ENCODE measurements around the gene GPR160. TPM values are rescaled to one million over a fixed set of nuclear protein-coding genes. Genes with fewer than 3 reads are reported as not detected.
"Not testable (repeated sequence)": the region's sequence is repeated elsewhere in the genome, so short reads cannot be mapped to it uniquely, and the experiment has no call there.

Gene GPR160
- total RNA-seq, 2 donors from 2014 or later = 7.2 to 13.2 TPM

GRCh38 chr3:170019306-170019705, 18.5 kb upstream of the GPR160 start:
- not testable (repeated sequence) for H3K27ac Mint-ChIP-seq; DNase-seq (ENCODE audit: low spot score in 2 of 2); H3K9me3 Mint-ChIP-seq; ATAC-seq; H3K36me3 Mint-ChIP-seq

DNA sequence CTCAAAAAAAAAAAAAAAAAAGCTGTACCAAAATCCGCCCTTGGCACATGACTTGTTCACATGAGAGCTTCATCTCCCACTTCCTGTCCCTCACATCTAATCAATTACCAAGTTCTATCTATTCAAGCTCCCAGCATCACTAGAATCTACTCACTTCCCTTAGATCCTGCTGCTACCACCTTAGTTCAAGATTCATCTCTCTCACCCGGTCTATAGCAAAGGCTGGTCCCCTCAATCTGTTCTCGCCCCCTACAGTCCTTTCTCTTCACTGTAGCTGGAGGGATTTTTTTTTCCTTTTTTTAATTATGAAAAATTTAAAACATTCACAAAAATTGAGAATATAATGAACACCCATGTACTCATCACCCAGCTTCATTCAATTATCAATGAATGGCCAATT, 16.7 kb upstream of the GPR160 start:
- Mint-ChIP-seq H3K36me3 (no peaks in the 10 kb centered on the region), H3K9me3 (no peaks in the 10 kb centered on the region), H3K27ac (peak overlapping the region in 1 of 2 donors; percentile 28)
- DNase-seq (ENCODE audit: low spot score in 2 of 2) = no peak
- ATAC-seq = peak; percentile 46 to 52

DNA sequence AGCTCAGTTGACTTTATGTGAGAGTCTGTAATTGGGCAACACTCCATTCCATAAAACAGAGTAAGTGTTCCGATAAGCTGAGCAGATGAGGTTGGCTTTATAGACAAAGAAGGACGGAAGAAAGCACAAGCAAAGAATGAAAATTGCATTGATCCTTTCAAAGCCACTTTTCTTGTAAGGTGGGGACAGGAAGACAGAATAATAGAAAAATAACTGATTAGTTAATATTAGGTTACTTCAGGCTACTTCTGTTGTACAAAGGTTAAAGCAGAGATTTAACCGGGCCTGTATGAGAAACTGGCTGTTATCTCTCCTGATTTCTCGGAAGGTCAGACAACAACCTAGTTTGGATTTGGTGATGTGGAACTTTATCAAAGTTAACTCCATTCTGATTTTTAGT, 15.5 kb upstream of the GPR160 start:
- no peak for ATAC-seq
- Mint-ChIP-seq H3K27ac (no peak overlapping the region), H3K36me3 (no peaks in the 10 kb centered on the region), H3K9me3 (peaks cover 4 to 5% of the 10 kb centered on the region in 2 donors)
- DNase-seq (ENCODE audit: low spot score in 2 of 2) = no peak

- DNase-seq (ENCODE audit: low spot score in 2 of 2) (no peak), ATAC-seq (no peak)
- no peaks in the 10 kb centered on the region for H3K36me3 Mint-ChIP-seq
- peaks cover 4 to 5% of the 10 kb centered on the region in 2 donors for H3K9me3 Mint-ChIP-seq
- no peak overlapping the region for H3K27ac Mint-ChIP-seq
These were observed 14.6 kb upstream of the GPR160 start for GRCh38 chr3:170023165-170023564.

DNA sequence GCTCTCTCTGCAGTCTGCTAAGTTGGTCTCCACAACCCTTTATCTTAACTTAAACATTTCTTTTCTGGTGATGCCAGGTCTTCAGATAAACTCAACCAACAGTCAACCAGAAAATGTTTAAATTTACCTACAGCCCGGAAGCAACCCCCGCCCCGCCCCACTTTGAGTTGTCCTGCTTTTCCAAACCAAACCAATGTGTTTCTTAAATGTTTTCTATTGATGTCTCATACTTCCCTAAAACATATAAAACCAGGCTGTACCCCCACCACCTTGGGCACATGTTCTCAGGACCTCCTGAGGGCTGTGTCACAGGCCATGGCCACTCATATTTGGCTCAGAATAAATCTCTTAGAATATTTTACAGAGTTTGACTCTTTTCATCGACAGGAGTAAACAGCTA, 13.2 kb upstream of the GPR160 start:
- DNase-seq (ENCODE audit: low spot score in 2 of 2) = no peak
- H3K27ac Mint-ChIP-seq = no peak overlapping the region
- ATAC-seq = no peak
- no peaks in the 10 kb centered on the region for H3K36me3 Mint-ChIP-seq
- H3K9me3 Mint-ChIP-seq = peaks cover 5 to 8% of the 10 kb centered on the region in 2 donors

DNA sequence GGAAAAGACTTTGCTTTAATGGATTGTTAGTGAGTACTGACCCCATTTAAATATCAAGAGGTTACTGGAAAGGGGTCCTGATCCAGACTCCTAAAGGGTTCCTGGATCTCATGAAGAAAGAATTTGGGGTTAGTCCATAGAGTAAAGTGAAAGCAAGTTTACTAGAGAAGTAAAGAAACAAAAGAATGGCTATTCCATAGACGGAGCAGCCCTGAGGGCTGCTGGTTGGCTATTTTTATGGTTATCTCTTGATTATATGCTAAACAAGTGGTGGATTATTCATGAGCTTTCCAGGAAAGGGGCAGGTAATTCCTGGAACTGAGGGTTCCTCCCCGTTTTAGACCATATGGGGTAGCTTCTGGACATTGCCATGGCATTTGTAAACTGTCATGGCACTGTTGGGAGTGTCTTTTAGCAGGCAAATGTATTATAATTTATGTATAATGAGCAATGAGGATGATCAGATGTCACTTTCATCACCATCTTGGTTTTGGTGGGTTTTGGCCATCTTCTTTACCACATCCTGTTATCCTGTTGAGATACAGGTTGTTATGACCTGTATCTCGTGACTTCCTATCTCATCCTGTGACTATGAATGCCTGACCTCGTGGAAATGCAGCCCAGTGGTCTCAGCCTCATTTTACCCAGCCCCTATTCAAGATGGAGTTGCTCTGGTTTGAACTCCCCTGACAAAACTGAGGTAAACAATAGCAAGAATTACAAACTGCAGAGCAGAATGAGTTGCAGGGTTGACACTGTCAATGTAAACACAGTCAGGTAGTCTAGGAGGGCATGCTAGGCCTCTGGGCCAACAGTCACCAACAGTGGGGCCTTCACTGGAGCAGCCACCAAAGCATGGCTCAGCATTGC, 10.3 kb upstream of the GPR160 start:
- peak; percentile 51 to 87 for ATAC-seq
- no peak for DNase-seq (ENCODE audit: low spot score in 2 of 2)
- no peaks in the 10 kb centered on the region for H3K36me3 Mint-ChIP-seq
- H3K9me3 Mint-ChIP-seq = peaks cover 5 to 8% of the 10 kb centered on the region in 2 donors
- peak overlapping the region; percentile 27 to 60 for H3K27ac Mint-ChIP-seq

- H3K36me3 Mint-ChIP-seq = peaks cover 0 to 5% of the 10 kb centered on the region in 2 donors
- ATAC-seq (peak in 1 of 2 donors; percentile 53), DNase-seq (ENCODE audit: low spot score in 2 of 2) (peak in 1 of 2 donors; percentile 65)
- H3K9me3 Mint-ChIP-seq = peaks cover 0 to 9% of the 10 kb centered on the region in 2 donors
- peak overlapping the region in 1 of 2 donors; percentile 85 for H3K27ac Mint-ChIP-seq
These were observed 4.3 kb upstream of the GPR160 start for GRCh38 chr3:170033489-170033888.

DNA sequence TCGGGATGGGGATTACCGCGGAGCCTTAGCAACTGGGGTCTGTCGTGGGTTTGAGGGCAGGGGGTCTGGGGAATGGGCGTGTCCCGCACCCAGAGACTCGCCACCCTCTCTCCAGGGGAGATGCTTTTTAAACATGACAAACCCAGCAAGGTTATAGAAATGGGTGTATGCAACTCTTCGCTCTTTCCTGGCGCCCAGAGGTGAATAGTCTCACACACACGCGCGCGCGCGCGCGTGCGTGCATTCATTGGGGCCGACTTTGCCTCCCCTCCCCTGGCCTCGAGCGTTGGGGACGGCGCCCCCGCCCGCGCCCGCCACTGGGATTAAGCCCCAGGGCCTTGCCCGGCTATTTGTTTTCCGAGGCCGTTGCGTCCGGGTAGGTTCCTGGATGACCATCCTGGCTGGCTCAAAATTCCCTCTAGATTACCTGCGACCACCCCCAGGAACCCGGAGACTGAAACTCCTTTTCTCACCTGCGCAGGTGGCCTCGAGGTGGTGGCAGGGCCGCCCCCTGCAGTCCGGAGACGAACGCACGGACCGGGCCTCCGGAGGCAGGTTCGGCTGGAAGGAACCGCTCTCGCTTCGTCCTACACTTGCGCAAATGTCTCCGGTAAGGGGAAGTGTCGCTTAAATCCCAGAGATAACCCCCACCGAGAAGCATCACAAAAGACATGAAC, 777 bp downstream of the GPR160 start:
- peaks cover 0 to 4% of the 10 kb centered on the region in 2 donors for H3K9me3 Mint-ChIP-seq
- peak in 1 of 2 donors; percentile 29 for DNase-seq (ENCODE audit: low spot score in 2 of 2)
- peak overlapping the region in 1 of 2 donors; percentile 35 for H3K27ac Mint-ChIP-seq
- ATAC-seq = peak; percentile 6 to 14
- peaks cover 0 to 4% of the 10 kb centered on the region in 2 donors for H3K36me3 Mint-ChIP-seq

- DNase-seq (ENCODE audit: low spot score in 2 of 2) = no peak
- no peak for ATAC-seq
- Mint-ChIP-seq H3K27ac (no peak overlapping the region), H3K9me3 (no peaks in the 10 kb centered on the region), H3K36me3 (no peaks in the 10 kb centered on the region)
These were observed 2.6 kb downstream of the GPR160 start for GRCh38 chr3:170040418-170040817.

GRCh38 chr3:170043506-170043905, 5.7 kb downstream of the GPR160 start:
- no peaks in the 10 kb centered on the region for H3K9me3 Mint-ChIP-seq
- no peak for ATAC-seq
- no peak for DNase-seq (ENCODE audit: low spot score in 2 of 2)
- H3K36me3 Mint-ChIP-seq = no peaks in the 10 kb centered on the region
- H3K27ac Mint-ChIP-seq = no peak overlapping the region

GRCh38 chr3:170044271-170044670, 6.5 kb downstream of the GPR160 start:
- H3K9me3 Mint-ChIP-seq = no peaks in the 10 kb centered on the region
- no peaks in the 10 kb centered on the region for H3K36me3 Mint-ChIP-seq
- ATAC-seq (no peak), DNase-seq (ENCODE audit: low spot score in 2 of 2) (no peak)
- no peak overlapping the region for H3K27ac Mint-ChIP-seq

DNA sequence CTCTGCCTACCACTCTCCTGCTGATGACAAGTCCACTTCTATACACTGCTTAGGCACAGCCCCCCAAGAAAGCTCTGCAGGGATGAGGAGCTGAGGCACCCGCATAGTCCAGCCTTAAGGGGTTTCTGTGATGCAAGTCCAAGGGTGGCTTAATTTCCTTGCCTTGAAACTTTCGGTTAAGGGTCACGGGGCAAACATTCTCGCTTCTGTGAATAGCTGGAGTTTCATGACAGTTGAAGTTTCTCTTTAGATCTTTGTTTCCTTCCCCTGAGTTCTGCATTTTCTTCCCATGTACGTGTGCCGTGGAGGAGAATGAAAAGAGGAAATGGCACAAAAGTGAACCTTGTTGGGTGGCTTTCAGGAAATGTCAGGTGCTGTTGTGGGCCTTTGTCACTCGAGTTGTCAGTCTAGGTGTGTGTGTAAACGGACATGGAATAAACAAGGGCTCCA, 7.0 kb downstream of the GPR160 start:
- ATAC-seq (peak in 1 of 2 donors; percentile 45), DNase-seq (ENCODE audit: low spot score in 2 of 2) (no peak)
- Mint-ChIP-seq H3K27ac (no peak overlapping the region), H3K9me3 (no peaks in the 10 kb centered on the region), H3K36me3 (no peaks in the 10 kb centered on the region)

DNA sequence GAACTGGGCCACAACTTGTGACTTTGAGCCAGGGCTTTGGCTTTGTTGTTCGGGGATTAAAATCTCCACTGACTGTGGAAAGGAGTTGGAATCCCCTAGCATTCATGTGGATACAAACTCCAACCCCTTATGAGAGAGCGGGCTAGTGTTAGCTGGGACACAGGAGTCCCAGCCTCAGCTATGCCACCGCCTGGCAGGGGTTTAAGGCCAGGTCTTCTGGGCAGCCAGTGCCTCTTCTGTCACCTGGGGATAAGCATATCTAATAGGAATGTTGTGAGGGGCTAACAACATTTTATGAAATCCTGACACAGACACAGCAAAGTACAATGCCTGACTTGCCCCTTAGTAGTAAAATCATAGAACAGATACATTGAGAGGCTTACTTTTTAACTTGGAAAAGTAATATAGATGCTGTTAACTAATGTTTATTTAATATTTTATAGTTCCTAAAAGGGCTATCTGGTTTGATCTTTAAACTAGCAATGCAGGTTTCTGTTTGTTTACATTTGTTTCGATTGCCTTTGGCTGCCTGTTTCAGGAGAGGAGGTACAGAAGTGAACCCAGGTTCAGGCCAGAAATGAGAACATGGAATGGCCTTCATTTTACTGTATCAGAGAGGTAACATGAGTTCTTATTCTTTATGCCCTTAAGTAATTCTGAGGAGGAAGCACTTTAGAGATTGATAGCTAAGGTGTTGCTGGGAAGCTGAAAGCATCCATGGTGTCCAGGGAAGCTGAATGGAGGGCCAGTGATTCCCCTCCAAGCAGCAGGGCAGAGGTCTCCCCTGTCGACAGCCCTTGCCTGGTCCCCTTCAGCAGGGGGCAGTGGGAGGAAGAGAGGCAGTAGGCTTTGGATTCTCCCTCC, 8.7 kb downstream of the GPR160 start:
- ATAC-seq (no peak), DNase-seq (ENCODE audit: low spot score in 2 of 2) (no peak)
- no peak overlapping the region for H3K27ac Mint-ChIP-seq
- H3K9me3 Mint-ChIP-seq = no peaks in the 10 kb centered on the region
- H3K36me3 Mint-ChIP-seq = no peaks in the 10 kb centered on the region

GRCh38 chr3:170047133-170047404, 9.3 kb downstream of the GPR160 start:
- Mint-ChIP-seq H3K9me3 (no peaks in the 10 kb centered on the region), H3K27ac (no peak overlapping the region), H3K36me3 (no peaks in the 10 kb centered on the region)
- ATAC-seq (no peak), DNase-seq (ENCODE audit: low spot score in 2 of 2) (no peak)

- no peak overlapping the region for H3K27ac Mint-ChIP-seq
- no peak for DNase-seq (ENCODE audit: low spot score in 2 of 2)
- peaks cover 0 to 6% of the 10 kb centered on the region in 2 donors for H3K36me3 Mint-ChIP-seq
- ATAC-seq = peak in 1 of 2 donors; percentile 48
- H3K9me3 Mint-ChIP-seq = no peaks in the 10 kb centered on the region
These were observed 11.6 kb downstream of the GPR160 start for GRCh38 chr3:170049146-170050000.

DNA sequence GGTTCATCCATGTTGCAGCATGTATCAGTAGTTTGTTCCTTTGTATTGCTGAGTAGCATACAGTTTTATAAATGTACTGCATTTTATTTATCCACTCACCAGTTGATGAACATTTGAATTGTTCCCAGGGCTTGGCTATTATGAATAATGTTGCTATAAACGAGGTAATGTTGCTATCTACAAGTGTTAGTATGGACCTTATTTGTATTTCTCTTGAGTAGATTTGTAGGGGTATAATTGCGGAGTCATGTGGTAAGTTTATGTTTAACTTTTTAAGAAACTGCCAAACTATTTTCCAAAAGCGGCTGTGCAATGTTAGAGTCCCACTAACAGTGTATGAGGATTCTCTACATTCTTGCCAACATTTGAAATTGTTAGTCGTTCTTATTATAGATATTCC, 13.0 kb downstream of the GPR160 start:
- Mint-ChIP-seq H3K36me3 (peaks cover 0 to 6% of the 10 kb centered on the region in 2 donors), H3K9me3 (no peaks in the 10 kb centered on the region), H3K27ac (no peak overlapping the region)
- DNase-seq (ENCODE audit: low spot score in 2 of 2) (no peak), ATAC-seq (no peak)

Measured in activated naive CD4-positive, alpha-beta T cell treated with anti-CD3 and anti-CD28 coated beads, Interleukin-2, amount 50 U/mL, for 72 hours (primary cell).